ENCODE results near the gene CCSER2. TPM values are rescaled to one million over a fixed set of nuclear protein-coding genes. Genes with fewer than 3 reads are reported as not detected.

Gene CCSER2
- total RNA-seq, 2 donors from 2014 or later, result 29.8 to 38.8 TPM

DNA sequence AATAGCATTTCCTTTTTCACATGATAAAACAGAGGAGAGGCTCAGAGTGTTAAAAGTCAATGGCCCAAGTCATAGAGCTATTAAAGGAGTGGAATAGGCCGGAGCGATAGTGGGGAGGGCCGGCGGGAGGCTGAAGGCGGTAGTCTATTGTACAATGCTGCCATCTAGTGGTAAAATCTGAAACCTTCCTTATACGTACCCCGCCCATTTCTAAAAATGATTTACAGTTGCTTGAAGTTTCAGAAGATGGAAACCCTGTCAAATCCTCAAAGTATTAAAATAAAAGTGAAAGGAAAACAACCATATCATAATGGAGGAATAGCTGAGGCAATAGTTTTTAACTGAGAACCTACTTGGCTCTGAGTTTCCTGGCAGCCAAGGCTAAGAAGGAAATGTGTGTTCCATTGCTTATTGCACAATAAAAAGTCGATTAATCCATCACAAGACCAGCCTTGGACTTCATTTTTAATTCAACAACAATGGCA, 209.1 kb downstream of the CCSER2 start:
- Histone ChIP-seq H3K4me3 (ENCODE audit: low read length) (no peak overlapping the region), H3K36me3 (ENCODE audit: control insufficient read depth, insufficient read depth, low read length) (no peaks in the 10 kb centered on the region)
- WGBS, 2 experiments (ENCODE audit: insufficient coverage in 1 of 2, insufficient read length in 1 of 2), result 13 to 16% methylated on average over 7 to 8 of the region's 8 CpGs

GRCh38 chr10:84538036-84538435, 209.6 kb downstream of the CCSER2 start:
- Mint-ChIP-seq H3K36me3 (ENCODE audit: low read depth) (no peaks in the 10 kb centered on the region), H3K27me3 (ENCODE audit: insufficient read depth) (peaks cover 5% of the 10 kb centered on the region), H3K27ac (no peak overlapping the region), H3K4me3 (no peak overlapping the region), H3K9me3 (peaks cover 8% of the 10 kb centered on the region), H3K4me1 (peaks cover 25% of the 10 kb centered on the region)
- Histone ChIP-seq H3K4me1 (ENCODE audit: control insufficient read depth, insufficient read depth, low read length) (peaks cover 3% of the 10 kb centered on the region), H3K36me3 (ENCODE audit: control insufficient read depth, insufficient read depth, low read length) (no peaks in the 10 kb centered on the region), H3K9ac (ENCODE audit: extremely low read depth, low read length, poor library complexity, severe bottlenecking) (no peak overlapping the region), H3K27me3 (ENCODE audit: control insufficient read depth, insufficient read depth, low read length, poor library complexity, severe bottlenecking) (no peaks in the 10 kb centered on the region), H3K4me3 (ENCODE audit: low read length) (no peak overlapping the region), H3K27ac (ENCODE audit: low read depth, low read length) (no peak overlapping the region), H3K9me3 (ENCODE audit: control insufficient read depth, low read length) (peaks cover 25% of the 10 kb centered on the region)
- no peak for TF ChIP-seq CTCF (conservative IDR thresholded peaks at IDR 0.05)
- 89 to 93% methylated on average over 2 to 4 of the region's 4 CpGs for WGBS, 2 experiments (ENCODE audit: insufficient coverage in 1 of 2, insufficient read length in 1 of 2)
- no peak for DNase-seq

More for the DNA sequence above, 209.1 kb downstream of the CCSER2 start:
- H3K36me3 Mint-ChIP-seq (ENCODE audit: low read depth), result no peaks in the 10 kb centered on the region
- H3K4me3 Mint-ChIP-seq, result no peak overlapping the region
- peaks cover 8% of the 10 kb centered on the region for H3K9me3 Mint-ChIP-seq
- Histone ChIP-seq H3K9ac (ENCODE audit: extremely low read depth, low read length, poor library complexity, severe bottlenecking) (no peak overlapping the region), H3K27ac (ENCODE audit: low read depth, low read length) (no peak overlapping the region), H3K4me1 (ENCODE audit: control insufficient read depth, insufficient read depth, low read length) (no peaks in the 10 kb centered on the region), H3K27me3 (ENCODE audit: control insufficient read depth, insufficient read depth, low read length, poor library complexity, severe bottlenecking) (no peaks in the 10 kb centered on the region), H3K9me3 (ENCODE audit: control insufficient read depth, low read length) (peaks cover 25% of the 10 kb centered on the region)
- H3K27ac Mint-ChIP-seq, result no peak overlapping the region
- DNase-seq, result peak; percentile 68
- H3K4me1 Mint-ChIP-seq, result peaks cover 21% of the 10 kb centered on the region
- TF ChIP-seq CTCF (conservative IDR thresholded peaks at IDR 0.05), result peak; percentile 89
- peaks cover 5% of the 10 kb centered on the region for H3K27me3 Mint-ChIP-seq (ENCODE audit: insufficient read depth)

GRCh38 chr10:84539216-84539615, 210.8 kb downstream of the CCSER2 start:
- Mint-ChIP-seq H3K27ac (no peak overlapping the region), H3K4me3 (no peak overlapping the region), H3K9me3 (peaks cover 8% of the 10 kb centered on the region), H3K36me3 (ENCODE audit: low read depth) (no peaks in the 10 kb centered on the region), H3K27me3 (ENCODE audit: insufficient read depth) (peaks cover 5% of the 10 kb centered on the region), H3K4me1 (peaks cover 33% of the 10 kb centered on the region)
- Histone ChIP-seq H3K4me1 (ENCODE audit: control insufficient read depth, insufficient read depth, low read length) (peaks cover 3% of the 10 kb centered on the region), H3K27ac (ENCODE audit: low read depth, low read length) (no peak overlapping the region), H3K9ac (ENCODE audit: extremely low read depth, low read length, poor library complexity, severe bottlenecking) (no peak overlapping the region), H3K4me3 (ENCODE audit: low read length) (no peak overlapping the region), H3K27me3 (ENCODE audit: control insufficient read depth, insufficient read depth, low read length, poor library complexity, severe bottlenecking) (no peaks in the 10 kb centered on the region), H3K9me3 (ENCODE audit: control insufficient read depth, low read length) (peaks cover 25% of the 10 kb centered on the region), H3K36me3 (ENCODE audit: control insufficient read depth, insufficient read depth, low read length) (no peaks in the 10 kb centered on the region)
- DNase-seq, result no peak
- 95% methylated on average over 3 of the region's 3 CpGs for WGBS, 2 experiments (ENCODE audit: insufficient coverage in 1 of 2, insufficient read length in 1 of 2)
- no peak for TF ChIP-seq CTCF (conservative IDR thresholded peaks at IDR 0.05)
